ENCODE results near the gene FAM163B.
A peak's percentile ranks its signal among the peaks of the same experiment; 100 is the strongest.
"Not testable (repeated sequence)": the region's sequence is repeated elsewhere in the genome, so short reads cannot be mapped to it uniquely, and the experiment has no call there.

The FAM163B gene

GRCh38 chr9:133566817-133567216 lies 42.4 kb downstream of the FAM163B start:
- DNase-seq (ENCODE audit: low read depth) = no peak

GRCh38 chr9:133566382-133566781 lies 42.8 kb downstream of the FAM163B start:
- DNase-seq (ENCODE audit: low read depth) = no peak

- no peak for DNase-seq (ENCODE audit: low read depth)
Observed at GRCh38 chr9:133564451-133565116, 44.6 kb downstream of the FAM163B start.

GRCh38 chr9:133563814-133564213 lies 45.4 kb downstream of the FAM163B start:
- not testable (repeated sequence) for DNase-seq (ENCODE audit: low read depth)

GRCh38 chr9:133563291-133563796 lies 45.8 kb downstream of the FAM163B start:
- DNase-seq (ENCODE audit: low read depth) = no peak

- DNase-seq (ENCODE audit: low read depth) = no peak
Observed at GRCh38 chr9:133562611-133563290, 46.4 kb downstream of the FAM163B start.

- no peak for DNase-seq (ENCODE audit: low read depth)
Observed at GRCh38 chr9:133561976-133562554, 47.1 kb downstream of the FAM163B start.

GRCh38 chr9:133560944-133561343 lies 48.2 kb downstream of the FAM163B start:
- no peak for DNase-seq (ENCODE audit: low read depth)

- DNase-seq (ENCODE audit: low read depth) = no peak
Observed at GRCh38 chr9:133560311-133560710, 48.9 kb downstream of the FAM163B start.

GRCh38 chr9:133558191-133559126 lies 50.7 kb downstream of the FAM163B start:
- DNase-seq (ENCODE audit: low read depth) = peak; percentile 70

- no peak for DNase-seq (ENCODE audit: low read depth)
Observed at GRCh38 chr9:133557581-133557980, 51.6 kb downstream of the FAM163B start.

GRCh38 chr9:133556354-133556753 lies 52.8 kb downstream of the FAM163B start:
- no peak for DNase-seq (ENCODE audit: low read depth)

- no peak for DNase-seq (ENCODE audit: low read depth)
Observed at GRCh38 chr9:133554729-133555128, 54.5 kb downstream of the FAM163B start.

GRCh38 chr9:133553973-133554713 lies 55.0 kb downstream of the FAM163B start:
- no peak for DNase-seq (ENCODE audit: low read depth)

- no peak for DNase-seq (ENCODE audit: low read depth)
Observed at GRCh38 chr9:133553123-133553522, 56.1 kb downstream of the FAM163B start.

- DNase-seq (ENCODE audit: low read depth) = no peak
Observed at GRCh38 chr9:133552236-133552635, 57.0 kb downstream of the FAM163B start.

- DNase-seq (ENCODE audit: low read depth) = no peak
Observed at GRCh38 chr9:133551446-133551845, 57.7 kb downstream of the FAM163B start.

- DNase-seq (ENCODE audit: low read depth) = no peak
Observed at GRCh38 chr9:133547116-133547515, 62.1 kb downstream of the FAM163B start.

GRCh38 chr9:133546287-133546680 lies 62.9 kb downstream of the FAM163B start:
- no peak for DNase-seq (ENCODE audit: low read depth)

- DNase-seq (ENCODE audit: low read depth) = no peak
Observed at GRCh38 chr9:133545494-133546286, 63.5 kb downstream of the FAM163B start.
